ENCODE data around the gene MAGEB3. TPM values are rescaled to one million over a fixed set of nuclear protein-coding genes. Genes with fewer than 3 reads are reported as not detected.

MAGEB3 gene
- polyA plus RNA-seq, 1 of the 3 experiments (the other 2 are of a cell fraction) = not detected

DNA sequence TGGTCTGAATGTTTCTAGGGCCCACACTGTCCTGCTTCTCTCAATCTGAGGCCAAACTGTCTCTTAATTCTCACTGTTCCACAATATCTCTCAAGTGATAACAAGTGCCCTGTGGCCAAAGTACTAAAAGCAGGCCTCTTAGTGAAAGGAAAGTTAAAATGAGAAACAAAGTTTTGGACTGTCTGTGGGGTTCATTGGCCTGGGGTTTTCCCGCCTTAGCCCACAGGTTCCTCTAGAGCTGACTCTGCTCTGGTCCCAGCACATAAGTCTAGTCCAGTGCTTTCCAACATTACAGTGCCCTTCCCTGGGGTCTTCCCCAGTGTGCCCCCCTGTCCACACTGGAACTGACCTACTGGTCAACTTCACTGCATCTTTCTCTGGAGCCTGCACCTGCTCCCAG lies 22.8 kb downstream of the MAGEB3 start:
- H3K4me1 ChIP-seq (ENCODE audit: control insufficient read depth in 1 of 2, insufficient read depth in 2 of 2, low read depth in 1 of 2, low read length in 1 of 2) = no peaks in the 10 kb centered on the region
- CTCF ChIA-PET = no interaction called here
- TF ChIP-seq RFX5 (IDR thresholded peaks at IDR 0.05; ENCODE audit: low read length) (no peak), CHD2 (IDR thresholded peaks at IDR 0.05; ENCODE audit: low read length, partially characterized antibody) (no peak), RXRA (IDR thresholded peaks at IDR 0.05; ENCODE audit: borderline replicate concordance, low read depth) (no peak), MEF2A (IDR thresholded peaks at IDR 0.05; ENCODE audit: borderline replicate concordance, low read depth) (no peak), FOXM1 (IDR thresholded peaks at IDR 0.05; ENCODE audit: low read depth) (no peak), SMC3 (IDR thresholded peaks at IDR 0.05; ENCODE audit: low read depth, low read length) (no peak), GABPA (IDR thresholded peaks at IDR 0.05; ENCODE audit: low read depth) (no peak), GATA2 (CRISPR knock-in tag; IDR thresholded peaks at IDR 0.05) (no peak), JUND (IDR thresholded peaks at IDR 0.05) (no peak), RAD21 (IDR thresholded peaks at IDR 0.05; ENCODE audit: low read length) (no peak), TEAD4 (IDR thresholded peaks at IDR 0.05; ENCODE audit: borderline replicate concordance, insufficient read depth) (no peak), EP300 (IDR thresholded peaks at IDR 0.05; ENCODE audit: borderline replicate concordance in 1 of 2, low read depth in 1 of 2, low read length in 1 of 2) (no peak)
- TF ChIP-seq, protein P1, sequence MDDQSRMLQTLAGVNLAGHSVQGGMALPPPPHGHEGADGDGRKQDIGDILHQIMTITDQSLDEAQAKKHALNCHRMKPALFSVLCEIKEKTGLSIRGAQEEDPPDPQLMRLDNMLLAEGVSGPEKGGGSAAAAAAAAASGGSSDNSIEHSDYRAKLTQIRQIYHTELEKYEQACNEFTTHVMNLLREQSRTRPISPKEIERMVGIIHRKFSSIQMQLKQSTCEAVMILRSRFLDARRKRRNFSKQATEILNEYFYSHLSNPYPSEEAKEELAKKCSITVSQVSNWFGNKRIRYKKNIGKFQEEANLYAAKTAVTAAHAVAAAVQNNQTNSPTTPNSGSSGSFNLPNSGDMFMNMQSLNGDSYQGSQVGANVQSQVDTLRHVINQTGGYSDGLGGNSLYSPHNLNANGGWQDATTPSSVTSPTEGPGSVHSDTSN (IDR thresholded peaks at IDR 0.05) = no peak
- TF ChIP-seq, protein P2, sequence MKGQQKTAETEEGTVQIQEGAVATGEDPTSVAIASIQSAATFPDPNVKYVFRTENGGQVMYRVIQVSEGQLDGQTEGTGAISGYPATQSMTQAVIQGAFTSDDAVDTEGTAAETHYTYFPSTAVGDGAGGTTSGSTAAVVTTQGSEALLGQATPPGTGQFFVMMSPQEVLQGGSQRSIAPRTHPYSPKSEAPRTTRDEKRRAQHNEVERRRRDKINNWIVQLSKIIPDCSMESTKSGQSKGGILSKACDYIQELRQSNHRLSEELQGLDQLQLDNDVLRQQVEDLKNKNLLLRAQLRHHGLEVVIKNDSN (IDR thresholded peaks at IDR 0.05; ENCODE audit: borderline replicate concordance, low read depth) = no peak
- 0% methylated on average over 1 of the region's 1 CpG for WGBS (ENCODE audit: low lambda C conversion rate)
- H4K20me1 ChIP-seq (ENCODE audit: insufficient read depth) = no peaks in the 10 kb centered on the region
- no peaks in the 10 kb centered on the region for H3K9me3 ChIP-seq
- no peak overlapping the region for H3K4me3 ChIP-seq (ENCODE audit: low read depth in 2 of 2, low read length in 1 of 2)
- no peak for DNase-seq
- POLR2A ChIA-PET = no interaction called here
- no peaks in the 10 kb centered on the region for H3K9me2 ChIP-seq
- no peaks in the 10 kb centered on the region for H3K36me3 ChIP-seq (replicated peaks in 1 of 2; ENCODE audit: control insufficient read depth in 1 of 2, insufficient read depth in 2 of 2, low read length in 1 of 2)
- H3K27ac ChIP-seq (ENCODE audit: low read depth in 2 of 2, low read length in 1 of 2) = no peak overlapping the region
- no peaks in the 10 kb centered on the region; the same call in none of the 2 replicates for H3K27me3 ChIP-seq (ENCODE audit: insufficient read depth)
- H3K4me2 ChIP-seq = no peak overlapping the region
- H3K9ac ChIP-seq = no peak overlapping the region
- no peaks in the 10 kb centered on the region for H3K79me2 ChIP-seq (ENCODE audit: insufficient read depth)
- no peak overlapping the region for H2AFZ ChIP-seq (ENCODE audit: low read depth)
- H3F3A ChIP-seq (replicated peaks; ENCODE audit: insufficient read depth) = no peaks in the 10 kb centered on the region

DNA sequence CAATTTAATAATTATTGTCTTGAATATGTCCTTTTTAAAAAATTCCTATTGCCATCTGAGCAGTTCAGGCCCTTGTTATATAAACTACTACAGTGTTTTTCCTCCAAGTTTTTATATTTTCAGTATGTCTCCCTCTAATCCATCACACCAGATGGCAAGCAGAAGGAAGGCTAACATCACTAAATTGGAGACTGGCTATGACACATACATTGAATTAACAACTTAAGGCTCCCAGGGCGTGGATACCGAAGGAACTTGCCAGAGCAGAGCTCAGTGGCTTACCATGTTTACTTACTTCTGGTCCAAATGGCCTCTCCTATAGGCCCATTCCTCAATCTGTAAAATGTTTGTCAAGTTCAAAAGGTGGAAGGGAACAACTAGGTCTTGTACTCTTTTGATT lies 29.5 kb downstream of the MAGEB3 start:
- Histone ChIP-seq H3K27ac (ENCODE audit: low read depth in 2 of 2, low read length in 1 of 2) (no peak overlapping the region), H3K4me1 (ENCODE audit: control insufficient read depth in 1 of 2, insufficient read depth in 2 of 2, low read depth in 1 of 2, low read length in 1 of 2) (no peaks in the 10 kb centered on the region), H3K9ac (no peak overlapping the region), H2AFZ (ENCODE audit: low read depth) (no peak overlapping the region), H3F3A (replicated peaks; ENCODE audit: insufficient read depth) (no peaks in the 10 kb centered on the region), H3K9me3 (no peaks in the 10 kb centered on the region), H3K36me3 (replicated peaks in 1 of 2; ENCODE audit: control insufficient read depth in 1 of 2, insufficient read depth in 2 of 2, low read length in 1 of 2) (no peaks in the 10 kb centered on the region), H3K4me3 (ENCODE audit: low read depth in 2 of 2, low read length in 1 of 2) (no peak overlapping the region), H3K27me3 (ENCODE audit: insufficient read depth) (no peaks in the 10 kb centered on the region; the same call in none of the 2 replicates), H4K20me1 (ENCODE audit: insufficient read depth) (no peaks in the 10 kb centered on the region), H3K79me2 (ENCODE audit: insufficient read depth) (no peaks in the 10 kb centered on the region), H3K9me2 (no peaks in the 10 kb centered on the region), H3K4me2 (no peak overlapping the region)
- TF ChIP-seq RAD21 (IDR thresholded peaks at IDR 0.05; ENCODE audit: low read length) = no peak
- TF ChIP-seq TEAD4 (IDR thresholded peaks at IDR 0.05; ENCODE audit: borderline replicate concordance, insufficient read depth) = no peak
- TF ChIP-seq, protein P3, sequence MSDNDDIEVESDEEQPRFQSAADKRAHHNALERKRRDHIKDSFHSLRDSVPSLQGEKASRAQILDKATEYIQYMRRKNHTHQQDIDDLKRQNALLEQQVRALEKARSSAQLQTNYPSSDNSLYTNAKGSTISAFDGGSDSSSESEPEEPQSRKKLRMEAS (IDR thresholded peaks at IDR 0.05; ENCODE audit: low read depth) = no peak
- ChIA-PET POLR2A (no interaction called here), CTCF (no interaction called here)
- DNase-seq = no peak
- 23% methylated on average over 2 of the region's 2 CpGs for WGBS (ENCODE audit: low lambda C conversion rate)
